GM18909 (cell line): Measurements from ENCODE around the gene TLN1.

Experiments
- ATAC-seq: cut with Tn5 transposase; IDR thresholded peaks from one replicate; pipeline ENCODE4 v1.9.1; 2021; ENCODE audit warnings: mild to moderate bottlenecking; ENCODE audit not compliant: unreplicated experiment, poor library complexity

TLN1 gene

GRCh38 chr9:35689542-35690293, 42.3 kb downstream of the TLN1 start, which contains the start of gene TPM2:
Gene TPM2, minus strand, starts transcription at chr9:35689925. Its CDS starts 108 bp downstream, at chr9:35689817.
- no peak for ATAC-seq

- ATAC-seq, result no peak
Observed at GRCh38 chr9:35688558-35689541, 43.1 kb downstream of the TLN1 start.

GRCh38 chr9:35687972-35688557, 43.9 kb downstream of the TLN1 start:
- ATAC-seq, result no peak

- no peak for ATAC-seq
Observed at GRCh38 chr9:35687306-35687705, 44.7 kb downstream of the TLN1 start.

- no peak for ATAC-seq
Observed at GRCh38 chr9:35686222-35687203, 45.5 kb downstream of the TLN1 start.

GRCh38 chr9:35685506-35685905, 46.5 kb downstream of the TLN1 start:
- no peak for ATAC-seq

GRCh38 chr9:35684921-35685320, 47.1 kb downstream of the TLN1 start:
- no peak for ATAC-seq

- no peak for ATAC-seq
Observed at GRCh38 chr9:35683323-35683722, 48.7 kb downstream of the TLN1 start.

- no peak for ATAC-seq
Observed at GRCh38 chr9:35682520-35683315, 49.3 kb downstream of the TLN1 start.

GRCh38 chr9:35682051-35682450, 49.9 kb downstream of the TLN1 start:
- ATAC-seq, result no peak

- no peak for ATAC-seq
Observed at GRCh38 chr9:35681341-35682002, 50.5 kb downstream of the TLN1 start.

- ATAC-seq, result peak; percentile 62
Observed at GRCh38 chr9:35680331-35681105, 51.5 kb downstream of the TLN1 start.

- ATAC-seq, result no peak
Observed at GRCh38 chr9:35679766-35680330, 52.1 kb downstream of the TLN1 start.

- no peak for ATAC-seq
Observed at GRCh38 chr9:35679091-35679490, 52.9 kb downstream of the TLN1 start.

- ATAC-seq, result no peak
Observed at GRCh38 chr9:35675732-35676392, 56.1 kb downstream of the TLN1 start.

GRCh38 chr9:35675204-35675603, 56.8 kb downstream of the TLN1 start:
- no peak for ATAC-seq

GRCh38 chr9:35674025-35674361, 58.0 kb downstream of the TLN1 start:
- no peak for ATAC-seq
